Neural cell (in vitro differentiated cells): ENCODE data around the gene JMJD7. TPM values are rescaled to one million over a fixed set of nuclear protein-coding genes. Genes with fewer than 3 reads are reported as not detected.

Experiments used
- H2AFZ ChIP-seq: fragments of 200-600, 300-800 bp; sonication (generic), shearing (Covaris generic); 2 replicates; pipeline ENCODE4 v1.6.0; 2014; ENCODE audit warnings: low read depth, mild to moderate bottlenecking, antibody characterized with exemption, low read length, moderate library complexity
- H3F3A ChIP-seq: fragments of 200-600 bp; shearing (Covaris generic); 2 replicates; pipeline ENCODE4 v1.6.1; 2016; ENCODE audit warnings: mild to moderate bottlenecking, moderate library complexity, mixed read lengths, antibody characterized with exemption, low read length; ENCODE audit not compliant: insufficient read depth, poor library complexity, severe bottlenecking
- H3K27ac ChIP-seq: fragments of 200-600, 300-800 bp; sonication (generic), shearing (Covaris generic); 2 replicates; pipeline ENCODE4 v1.5.1; 2014; ENCODE audit warnings: mild to moderate bottlenecking, low read length, moderate library complexity
- H3K27me3 ChIP-seq: fragments of 300-800, 200-600 bp; sonication (generic), shearing (Covaris generic); 2 replicates; pipeline ENCODE4 v1.6.0; 2014; ENCODE audit warnings: mild to moderate bottlenecking, low read depth, low read length, moderate library complexity; ENCODE audit not compliant: insufficient read depth
- H3K36me3 ChIP-seq: fragments of 300-800, 200-600 bp; sonication (generic), shearing (Covaris generic); 2 replicates; pipeline ENCODE4 v1.5.1; 2014; ENCODE audit warnings: mild to moderate bottlenecking, antibody characterized with exemption, low read length, moderate library complexity; ENCODE audit not compliant: insufficient read depth
- H3K4me2 ChIP-seq: fragments of 300-800, 200-600 bp; sonication (generic), shearing (Covaris generic); 2 replicates; pipeline ENCODE4 v1.6.0; 2014; ENCODE audit warnings: mild to moderate bottlenecking, low read length
- H3K4me3 ChIP-seq: fragments of 300-800, 200-600 bp; sonication (generic), shearing (Covaris generic); 2 replicates; pipeline ENCODE4 v1.5.1; 2014; ENCODE audit warnings: mild to moderate bottlenecking, low read length, moderate library complexity
- H3K79me2 ChIP-seq: fragments of 200-600 bp; shearing (Covaris generic); replicated peaks from 2 replicates; pipeline ENCODE4 v1.6.0; 2014; ENCODE audit warnings: mild to moderate bottlenecking, low read length, moderate library complexity; ENCODE audit not compliant: insufficient read depth
- H3K9ac ChIP-seq: fragments of 300-800, 200-600 bp; sonication (generic), shearing (Covaris generic); 2 replicates; pipeline ENCODE4 v1.6.1; 2016; ENCODE audit warnings: mild to moderate bottlenecking, low read length, mixed read lengths
- H3K9me2 ChIP-seq: fragments of 200-600 bp; shearing (Covaris generic); 2 replicates; pipeline ENCODE4 v1.6.1; 2016; ENCODE audit warnings: mild to moderate bottlenecking, low read length, mixed read lengths; ENCODE audit not compliant: insufficient read depth
- H3K9me3 ChIP-seq: fragments of 200-600, 300-800 bp; sonication (generic), shearing (Covaris generic); 2 replicates; pipeline ENCODE4 v1.6.1; 2016; ENCODE audit warnings: mild to moderate bottlenecking, mixed run types, low read length, moderate library complexity, mixed read lengths
- H4K20me1 ChIP-seq: fragments of 200-600 bp; shearing (Covaris generic); 2 replicates; pipeline ENCODE4 v1.6.1; 2016; ENCODE audit warnings: mild to moderate bottlenecking, mixed run types; ENCODE audit not compliant: insufficient read depth
- EP300 ChIP-seq: fragments of 450-650 bp; conservative IDR thresholded peaks from 2 replicates; pipeline ENCODE4 v1.6.1; 2014; ENCODE audit warnings: antibody characterized with exemption, mild to moderate bottlenecking, moderate library complexity; ENCODE audit not compliant: poor library complexity, severe bottlenecking
- EZH2 ChIP-seq: fragments of 200-600, 300-800 bp; shearing (Covaris generic), sonication (generic); IDR thresholded peaks from 2 replicates; pipeline ENCODE4 v1.6.1; 2014; ENCODE audit warnings: antibody characterized with exemption, low read length, borderline replicate concordance, mild to moderate bottlenecking; ENCODE audit not compliant: insufficient read depth, poor library complexity, severe bottlenecking
- MXI1 ChIP-seq: fragments of 450-650 bp; conservative IDR thresholded peaks from 2 replicates; pipeline ENCODE4 v1.6.1; 2014; ENCODE audit warnings: antibody characterized with exemption, mild to moderate bottlenecking; ENCODE audit not compliant: poor library complexity, severe bottlenecking
- POLR2AphosphoS5 ChIP-seq: IDR thresholded peaks from 2 replicates; pipeline ENCODE4 v1.6.1; 2012
- RAD21 ChIP-seq: fragments of 450-650 bp; conservative IDR thresholded peaks from 2 replicates; pipeline ENCODE4 v1.6.1; 2014; ENCODE audit warnings: antibody characterized with exemption, mild to moderate bottlenecking, moderate library complexity
- REST ChIP-seq: IDR thresholded peaks from 2 replicates; pipeline ENCODE4 v1.6.1; 2012; ENCODE audit warnings: borderline replicate concordance
- SMC3 ChIP-seq: fragments of 450-650 bp; conservative IDR thresholded peaks from 2 replicates; pipeline ENCODE4 v1.6.1; 2014; ENCODE audit warnings: antibody characterized with exemption, mild to moderate bottlenecking, moderate library complexity; ENCODE audit not compliant: poor library complexity
- TAF1 ChIP-seq: IDR thresholded peaks from 2 replicates; pipeline ENCODE4 v1.6.1; 2012; ENCODE audit warnings: low read depth
- polyA plus RNA-seq: library from polyadenylated mRNA; depleted of rRNA; stranded (reverse); fragments of >200 nt; gene quantifications from 2 replicates; pipeline ENCODE4 v1.2.3, GENCODE V29; 2014
- TF ChIP-seq, protein P1 (sequence below): fragments of 450-650 bp; IDR thresholded peaks from 2 replicates; pipeline ENCODE4 v1.5.1; 2014; ENCODE audit warnings: antibody characterized with exemption, mild to moderate bottlenecking, moderate library complexity; ENCODE audit not compliant: poor library complexity, severe bottlenecking

The JMJD7 gene
- polyA plus RNA-seq, 1 donor from 2014 or later: 14.0 TPM

GRCh38 chr15:41866263-41866703 is 38.4 kb downstream of the JMJD7 start:
- H3K27me3 ChIP-seq: no peaks in the 10 kb centered on the region
- H3K4me2 ChIP-seq: no peak overlapping the region
- H3K27ac ChIP-seq: no peak overlapping the region
- H3K9me3 ChIP-seq: no peaks in the 10 kb centered on the region
- no peaks in the 10 kb centered on the region for H3K36me3 ChIP-seq
- no peaks in the 10 kb centered on the region for H3F3A ChIP-seq
- no peaks in the 10 kb centered on the region for H3K79me2 ChIP-seq
- no peak for TF ChIP-seq EP300
- no peak for TF ChIP-seq SMC3
- TF ChIP-seq TAF1: no peak
- no peak for TF ChIP-seq REST
- TF ChIP-seq RAD21: no peak
- no peak overlapping the region for H2AFZ ChIP-seq
- no peaks in the 10 kb centered on the region for H4K20me1 ChIP-seq
- H3K9ac ChIP-seq: no peak overlapping the region
- H3K4me3 ChIP-seq: no peak overlapping the region
- H3K9me2 ChIP-seq: no peaks in the 10 kb centered on the region

DNA sequence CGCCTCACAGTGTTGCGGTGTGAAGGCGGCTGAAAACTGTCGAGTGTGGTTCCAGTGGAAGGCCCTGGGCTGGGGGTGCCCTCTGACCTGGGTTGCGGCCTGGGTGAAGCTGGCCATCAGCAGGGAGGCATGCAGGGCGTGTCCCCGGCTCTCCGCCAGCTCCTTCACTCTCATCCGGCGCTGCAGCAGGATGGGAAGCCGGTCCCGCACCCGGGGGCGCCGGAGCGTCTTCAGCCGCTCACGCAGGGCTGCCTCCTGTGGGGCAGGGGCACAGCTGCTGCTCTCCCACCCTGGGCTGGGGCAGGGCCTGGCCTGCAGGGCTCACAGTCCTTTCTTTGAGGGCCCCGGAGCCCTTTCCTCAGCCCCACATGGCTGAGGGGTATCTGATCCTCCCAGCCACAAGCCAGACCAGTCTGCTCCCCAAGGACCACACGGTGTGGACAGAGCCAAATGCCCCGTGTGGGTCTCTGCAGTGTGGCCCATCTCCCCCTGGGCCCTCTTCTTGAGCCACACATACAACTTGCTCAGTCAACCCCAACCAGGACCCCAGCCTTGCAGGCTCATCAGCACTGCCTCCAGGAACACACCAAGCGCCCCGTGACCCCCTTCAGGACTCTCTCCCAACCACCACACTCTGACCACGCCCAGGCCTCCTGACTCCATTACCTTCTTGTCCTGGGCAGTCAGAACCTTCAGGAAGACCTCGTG is 39.1 kb downstream of the JMJD7 start:
- TF ChIP-seq SMC3 (no peak), TAF1 (no peak), EP300 (no peak), MXI1 (no peak), RAD21 (no peak), EZH2 (no peak), POLR2AphosphoS5 (no peak), REST (no peak)
- TF ChIP-seq, protein P1, sequence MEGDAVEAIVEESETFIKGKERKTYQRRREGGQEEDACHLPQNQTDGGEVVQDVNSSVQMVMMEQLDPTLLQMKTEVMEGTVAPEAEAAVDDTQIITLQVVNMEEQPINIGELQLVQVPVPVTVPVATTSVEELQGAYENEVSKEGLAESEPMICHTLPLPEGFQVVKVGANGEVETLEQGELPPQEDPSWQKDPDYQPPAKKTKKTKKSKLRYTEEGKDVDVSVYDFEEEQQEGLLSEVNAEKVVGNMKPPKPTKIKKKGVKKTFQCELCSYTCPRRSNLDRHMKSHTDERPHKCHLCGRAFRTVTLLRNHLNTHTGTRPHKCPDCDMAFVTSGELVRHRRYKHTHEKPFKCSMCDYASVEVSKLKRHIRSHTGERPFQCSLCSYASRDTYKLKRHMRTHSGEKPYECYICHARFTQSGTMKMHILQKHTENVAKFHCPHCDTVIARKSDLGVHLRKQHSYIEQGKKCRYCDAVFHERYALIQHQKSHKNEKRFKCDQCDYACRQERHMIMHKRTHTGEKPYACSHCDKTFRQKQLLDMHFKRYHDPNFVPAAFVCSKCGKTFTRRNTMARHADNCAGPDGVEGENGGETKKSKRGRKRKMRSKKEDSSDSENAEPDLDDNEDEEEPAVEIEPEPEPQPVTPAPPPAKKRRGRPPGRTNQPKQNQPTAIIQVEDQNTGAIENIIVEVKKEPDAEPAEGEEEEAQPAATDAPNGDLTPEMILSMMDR: no peak
- H3K79me2 ChIP-seq: no peaks in the 10 kb centered on the region
- H3K27me3 ChIP-seq: no peaks in the 10 kb centered on the region
- H3K9me2 ChIP-seq: no peaks in the 10 kb centered on the region
- H3K9ac ChIP-seq: no peak overlapping the region
- H3K27ac ChIP-seq: no peak overlapping the region
- no peaks in the 10 kb centered on the region for H3K9me3 ChIP-seq
- H4K20me1 ChIP-seq: no peaks in the 10 kb centered on the region
- H3K4me3 ChIP-seq: no peak overlapping the region
- H3K4me2 ChIP-seq: no peak overlapping the region
- H3F3A ChIP-seq: no peaks in the 10 kb centered on the region
- no peaks in the 10 kb centered on the region for H3K36me3 ChIP-seq
- H2AFZ ChIP-seq: no peak overlapping the region
